ENCODE results near the gene TOPORS.
"Not testable (repeated sequence)": the region's sequence is repeated elsewhere in the genome, so short reads cannot be mapped to it uniquely, and the experiment has no call there.

TOPORS gene

DNA sequence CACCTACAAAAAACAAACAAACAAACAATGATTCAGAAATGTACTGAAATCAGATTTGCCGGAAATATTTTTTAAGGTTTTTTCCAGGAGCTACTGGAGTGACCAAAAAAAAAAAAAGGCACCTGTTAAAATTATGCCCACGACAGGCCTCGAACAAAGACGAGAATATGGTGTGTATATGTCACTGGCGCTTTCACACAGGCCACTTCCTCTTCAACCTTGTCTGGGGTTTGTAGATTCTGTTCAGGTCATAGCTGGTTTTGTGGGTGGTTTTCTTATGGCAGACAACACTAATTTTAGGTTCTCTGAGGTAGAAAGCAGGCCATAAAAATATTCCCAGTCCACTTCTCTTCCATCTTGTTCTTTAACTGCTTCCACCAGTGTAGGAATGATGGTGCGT is 13.6 kb upstream of the TOPORS start:
- DNase-seq: no peak

DNA sequence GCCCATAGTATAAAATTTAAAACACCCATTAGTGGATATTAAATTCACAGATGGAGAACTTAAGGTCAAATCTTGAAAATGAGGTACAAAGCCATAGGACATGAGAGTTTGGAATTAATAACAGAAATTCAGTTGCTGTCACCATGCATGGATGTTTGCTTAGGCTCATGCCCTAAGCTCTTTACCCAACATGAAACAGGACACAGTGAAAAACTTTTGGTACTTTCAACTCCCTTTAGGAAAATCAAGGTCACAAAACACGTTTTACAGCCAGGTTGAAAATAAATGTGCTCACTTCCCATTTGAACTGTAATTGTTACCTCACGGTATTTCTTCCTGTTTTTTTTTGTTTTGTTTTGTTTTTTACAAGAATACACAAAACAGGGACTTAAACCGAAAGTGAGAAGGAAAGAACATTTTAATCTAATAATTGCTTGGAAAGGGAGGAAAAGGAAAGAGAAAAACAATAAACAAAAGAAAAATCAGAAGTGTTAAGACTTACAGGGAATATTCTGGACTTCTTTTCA is 6.1 kb upstream of the TOPORS start:
- DNase-seq: no peak

- no peak for DNase-seq
Measured at GRCh38 chr9:32554591-32554990, 2.2 kb upstream of the TOPORS start.

DNA sequence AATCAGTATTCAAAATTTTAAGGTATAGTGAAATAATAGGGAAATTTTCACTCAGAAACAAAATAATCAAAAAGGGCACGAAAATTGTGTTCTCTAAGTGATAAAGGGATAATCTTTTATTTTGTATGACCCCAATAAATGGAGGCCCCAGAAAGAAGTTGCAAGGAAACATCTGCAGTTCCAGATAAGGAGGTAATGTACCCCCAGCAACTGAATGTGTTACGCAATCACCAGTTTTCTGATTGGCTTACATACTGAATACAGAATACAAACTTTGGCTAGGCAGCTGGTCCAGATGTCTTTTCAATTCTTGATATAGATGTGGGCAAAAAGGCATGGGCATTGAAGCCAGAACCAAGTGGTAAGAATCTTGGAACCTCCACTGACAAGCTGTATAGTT is 1.7 kb upstream of the TOPORS start:
- DNase-seq: no peak

- DNase-seq: no peak
Measured at GRCh38 chr9:32551276-32552051, 922 bp downstream of the TOPORS start.

GRCh38 chr9:32550562-32551275 is 1.7 kb downstream of the TOPORS start:
- DNase-seq: peak; percentile 98

- DNase-seq: peak; percentile 20
Measured at GRCh38 chr9:32550150-32550561, 2.2 kb downstream of the TOPORS start.

DNA sequence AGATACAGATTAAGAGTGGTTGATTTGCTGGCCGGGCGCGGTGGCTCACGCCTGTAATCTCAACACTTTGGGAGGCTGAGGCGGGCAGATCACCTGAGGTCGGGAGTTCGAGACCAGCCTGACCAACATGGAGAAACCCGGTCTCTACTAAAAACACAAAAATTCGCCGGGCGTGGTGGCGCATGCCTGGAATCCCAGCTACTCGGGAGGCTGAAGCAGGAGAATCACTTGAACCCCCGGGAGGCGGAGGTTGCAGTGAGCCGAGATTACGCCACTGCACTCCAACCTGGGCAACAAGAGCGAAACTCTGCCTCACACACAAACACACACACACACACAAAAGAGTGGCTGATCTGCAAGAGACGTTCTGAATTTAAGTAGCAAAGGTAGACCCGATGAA is 4.2 kb downstream of the TOPORS start:
- not testable (repeated sequence) for DNase-seq

DNA sequence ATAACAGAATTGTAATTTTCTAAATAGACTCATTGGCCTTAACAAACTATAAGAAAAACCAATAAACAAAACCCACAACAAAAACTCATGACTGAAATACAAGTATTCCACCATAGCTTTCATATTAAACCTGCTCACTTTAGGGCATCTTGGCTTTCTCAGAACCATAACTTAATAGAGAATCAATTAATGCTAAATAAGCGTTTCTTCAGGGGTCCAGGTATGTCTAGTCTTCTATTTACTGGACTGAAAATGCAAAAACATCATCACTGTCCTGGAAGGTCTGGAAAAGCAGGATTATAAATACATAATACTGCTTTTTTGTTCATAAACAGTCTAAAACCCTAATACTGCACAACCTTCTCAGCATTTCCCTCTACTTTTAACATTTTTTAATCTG is 6.5 kb downstream of the TOPORS start:
- no peak for DNase-seq

GRCh38 chr9:32543047-32543446 is 9.3 kb downstream of the TOPORS start:
- DNase-seq: no peak

GRCh38 chr9:32533816-32534215 is 18.6 kb downstream of the TOPORS start:
- no peak for DNase-seq

GRCh38 chr9:32533336-32533735 is 19.1 kb downstream of the TOPORS start:
- DNase-seq: no peak

GRCh38 chr9:32526707-32527048 is 25.7 kb downstream of the TOPORS start:
- DNase-seq: no peak

- DNase-seq: peak; percentile 96
Measured at GRCh38 chr9:32526041-32526706, 26.2 kb downstream of the TOPORS start, which contains the start of gene RIGI. Gene RIGI, minus strand, starts transcription at chr9:32526196. Its CDS starts 30 bp downstream, at chr9:32526166.

- DNase-seq: no peak
Measured at GRCh38 chr9:32525709-32526030, 26.7 kb downstream of the TOPORS start.

DNA sequence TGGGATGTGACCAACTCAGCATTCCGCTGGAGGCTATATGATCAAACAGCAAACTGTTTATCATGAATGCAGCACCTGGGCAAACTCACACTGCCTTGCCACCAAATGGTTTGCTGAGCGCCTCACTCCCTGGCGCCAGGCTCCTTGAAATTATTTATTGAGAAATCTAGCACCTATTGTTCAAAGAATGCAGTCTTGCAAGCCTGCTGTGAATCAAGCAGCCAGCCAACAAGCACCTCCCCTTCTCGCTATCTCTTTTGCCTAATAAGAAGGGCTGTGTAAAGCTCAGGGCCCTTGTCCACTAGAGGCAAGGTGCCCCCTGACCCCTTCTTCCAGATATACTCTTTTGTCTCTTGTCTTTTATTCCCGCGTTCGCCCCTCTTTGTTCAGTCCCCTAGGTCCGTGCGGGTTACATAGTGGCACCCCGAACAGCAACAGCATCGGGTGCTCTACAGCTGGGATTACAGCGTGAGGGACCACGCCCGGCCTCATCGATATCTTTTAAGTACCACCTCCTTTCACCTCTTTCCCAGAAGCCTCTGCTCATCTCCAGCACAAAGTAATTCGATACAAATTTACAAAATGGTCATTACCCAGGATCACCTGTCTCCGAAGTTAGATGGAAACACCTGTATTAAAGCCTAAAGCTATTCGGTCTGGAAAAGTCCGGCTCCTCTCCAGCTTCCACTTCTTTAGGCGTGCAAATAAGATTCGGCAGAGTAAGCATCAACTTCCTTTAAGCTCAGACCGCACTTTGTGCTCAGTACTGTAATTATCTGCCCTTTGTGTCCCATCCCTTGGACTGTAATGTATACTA is 27.3 kb downstream of the TOPORS start:
- no peak for DNase-seq

DNA sequence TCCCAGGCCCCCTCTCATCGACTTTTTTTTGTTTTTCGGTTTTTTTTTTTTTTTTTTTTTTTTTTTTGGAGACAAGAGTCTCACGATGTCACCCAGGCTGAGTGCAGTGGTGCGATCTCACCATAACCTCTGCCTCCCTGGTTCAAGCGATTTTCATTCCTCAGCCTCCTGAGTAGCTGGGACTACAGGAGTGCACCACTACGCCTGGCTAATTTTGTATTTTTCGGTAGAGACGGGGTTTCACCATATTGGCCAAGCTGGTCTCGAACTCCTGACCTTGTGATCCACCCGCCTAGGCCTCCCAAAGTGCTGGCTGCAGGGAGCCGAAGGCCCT is 27.9 kb downstream of the TOPORS start:
- not testable (repeated sequence) for DNase-seq

- DNase-seq: no peak
Measured at GRCh38 chr9:32523910-32524309, 28.5 kb downstream of the TOPORS start.

DNA sequence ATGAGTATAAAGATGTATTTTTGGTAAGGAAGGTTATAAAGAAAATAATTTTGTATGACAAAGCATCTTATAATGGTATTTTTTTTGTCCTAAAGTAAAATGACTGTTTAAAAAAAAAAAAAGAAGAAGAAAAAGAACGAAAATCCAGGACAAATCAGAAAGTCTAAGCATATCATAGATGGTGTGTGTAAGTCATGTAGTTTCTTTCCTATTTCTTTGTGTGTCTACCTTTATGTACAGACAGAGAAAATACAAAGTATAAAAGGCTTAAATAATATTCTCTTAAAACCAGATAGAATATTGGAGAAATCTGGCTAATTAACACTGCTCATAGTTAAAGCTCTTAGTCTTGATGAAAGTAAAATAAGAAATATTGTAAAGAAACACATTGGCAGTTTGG is 34.1 kb downstream of the TOPORS start:
- DNase-seq: no peak

DNA sequence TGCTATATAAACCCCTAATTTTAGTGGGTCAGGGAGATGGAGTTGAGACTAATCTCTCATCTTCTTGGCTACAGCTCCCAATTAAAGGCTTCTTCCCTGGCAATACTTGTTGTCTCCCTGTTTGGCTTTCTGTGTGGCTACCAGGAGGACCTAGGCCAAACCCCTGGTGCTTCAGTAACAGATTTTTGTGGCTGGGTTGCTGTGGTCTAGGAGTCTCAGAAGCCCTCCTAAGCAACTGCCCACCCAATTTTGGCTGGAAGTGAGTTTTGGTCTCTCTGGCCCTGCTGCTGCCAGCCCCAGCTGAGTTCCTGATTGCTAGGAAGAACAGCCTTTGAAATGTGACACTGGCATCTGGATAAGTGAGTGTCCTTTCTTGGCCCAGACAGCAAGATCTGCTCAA is 36.1 kb downstream of the TOPORS start:
- peak; percentile 41 for DNase-seq

DNA sequence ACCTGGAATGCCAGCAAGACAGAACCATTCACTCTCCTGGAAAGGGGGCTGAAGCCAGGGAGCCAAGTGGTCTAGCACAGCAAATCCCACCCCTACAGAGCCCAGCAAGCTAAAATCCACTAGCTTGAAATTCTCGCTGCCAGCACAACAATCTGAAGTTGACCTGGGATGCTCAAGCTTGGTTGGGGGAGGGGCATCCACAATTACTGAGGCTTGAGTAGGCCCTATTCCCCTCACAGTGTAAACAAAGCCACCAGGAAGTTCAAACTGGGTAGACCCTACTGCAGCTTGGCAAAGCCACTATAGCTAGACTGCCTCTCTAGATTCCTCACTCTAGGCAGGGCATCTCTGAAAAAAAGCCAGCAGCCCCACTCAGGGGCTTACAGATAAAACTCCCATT is 43.7 kb downstream of the TOPORS start:
- no peak for DNase-seq

DNA sequence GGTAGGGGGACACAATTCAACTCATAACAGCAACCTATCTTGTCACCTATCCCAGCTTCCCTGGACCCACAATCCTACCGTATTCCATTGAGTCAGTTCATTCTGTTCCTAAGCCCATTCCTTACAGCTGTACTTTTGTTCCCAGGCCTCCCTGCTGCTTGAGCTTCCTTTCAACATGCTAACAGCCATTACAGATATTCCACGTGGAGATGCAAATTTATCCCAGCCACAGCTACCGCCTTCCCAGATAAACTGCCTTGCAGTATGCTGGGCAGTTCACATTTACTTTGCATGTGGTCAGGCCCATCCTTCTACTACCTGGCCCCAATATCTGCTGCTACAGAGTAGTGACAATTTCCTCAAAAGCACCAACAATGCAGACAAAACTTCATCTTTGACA is 49.4 kb downstream of the TOPORS start:
- DNase-seq: no peak

- no peak for DNase-seq
Measured at GRCh38 chr9:32502464-32502863, 49.9 kb downstream of the TOPORS start.

Measured in right hindlimb (tissue), 1 donor.